PC-9 (cell line): ENCODE results near the gene SYNJ1. TPM values are rescaled to one million over a fixed set of nuclear protein-coding genes. Genes with fewer than 3 reads are reported as not detected.

Source experiments
- BruUV-seq: library from RNA; stranded (reverse); fragments of 400-500 nt; replicated peaks from 2 replicates; lab custom pipeline; 2021; lab: Mats Ljungman, UMichigan
- CTCF ChIA-PET: fragments of 300-600 bp; sonication (Branson Sonifier 250); formaldehyde crosslinking; loops from one replicate; lab custom pipeline; 2022; ENCODE audit warnings: antibody characterized with exemption; lab: Charles Lee
- POLR2A ChIA-PET: fragments of 300-600 bp; sonication (Branson Sonifier 250); formaldehyde crosslinking; loops from one replicate; lab custom pipeline; 2022; ENCODE audit warnings: antibody characterized with exemption; ENCODE audit not compliant: unreplicated experiment; lab: Charles Lee
- DNase-seq, 2 experiments: peaks; one replicate each; pipeline versions ENCODE4 v3.0.0 to v3.0.0-alpha.2; 2015 to 2022; ENCODE audit warnings: mixed read lengths in 1 of 2
- H2AFZ ChIP-seq: fragments of 200-600 bp; sonication (generic); 2 replicates; pipeline ENCODE4 v1.8.1; 2017; ENCODE audit warnings: antibody characterized with exemption
- H3F3A ChIP-seq: fragments of 200-600 bp; sonication (generic); 2 replicates; pipeline ENCODE4 v1.8.1; 2017; ENCODE audit warnings: antibody characterized with exemption, mild to moderate bottlenecking, low read depth; ENCODE audit not compliant: insufficient read depth
- H3K27ac ChIP-seq: fragments of 200-600 bp; sonication (generic); 2 replicates; pipeline ENCODE4 v1.6.1; 2016; ENCODE audit warnings: mixed run types
- H3K27me3 ChIP-seq: fragments of 200-600 bp; sonication (generic); 2 replicates; pipeline ENCODE4 v1.6.1; 2016; ENCODE audit warnings: low read depth, mixed run types; ENCODE audit not compliant: insufficient read depth
- H3K36me3 ChIP-seq: fragments of 200-600 bp; sonication (generic); 2 replicates; pipeline ENCODE4 v1.6.1; 2016; ENCODE audit warnings: low read depth, mixed run types
- H3K4me1 ChIP-seq: fragments of 200-600 bp; sonication (generic); replicated peaks from 2 replicates; pipeline ENCODE4 v1.6.1; 2016; ENCODE audit warnings: mixed run types; ENCODE audit not compliant: insufficient read depth
- H3K4me2 ChIP-seq: fragments of 200-600 bp; sonication (generic); 2 replicates; pipeline ENCODE4 v1.6.1; 2017; ENCODE audit warnings: mixed run types
- H3K4me3 ChIP-seq: fragments of 200-600 bp; sonication (generic); 2 replicates; pipeline ENCODE4 v1.6.1; 2016; ENCODE audit warnings: mixed run types
- H3K79me2 ChIP-seq: fragments of 200-600 bp; sonication (generic); 2 replicates; pipeline ENCODE4 v1.6.1; 2017; ENCODE audit warnings: low read depth, mixed run types
- H3K9me2 ChIP-seq: fragments of 200-600 bp; sonication (generic); 2 replicates; pipeline ENCODE4 v1.8.1; 2017; ENCODE audit warnings: mild to moderate bottlenecking; ENCODE audit not compliant: insufficient read depth
- H3K9me3 ChIP-seq: fragments of 200-600 bp; sonication (generic); 2 replicates; pipeline ENCODE4 v1.8.1; 2016; ENCODE audit warnings: low read depth; ENCODE audit not compliant: insufficient read depth
- H4K20me1 ChIP-seq: fragments of 200-600 bp; sonication (generic); 2 replicates; pipeline ENCODE4 v1.8.1; 2017; ENCODE audit not compliant: insufficient read depth
- EZH2 ChIP-seq: fragments of 200-600 bp; sonication (generic); IDR thresholded peaks from 2 replicates; pipeline ENCODE4 v1.8.0; 2017; ENCODE audit warnings: antibody characterized with exemption, low read depth
- intact Hi-C: fragments of 100-400 bp; cut with micrococcal nuclease; formaldehyde crosslinking; loops from one replicate; pipeline ENCODE4 v1.10.0; 2022; ENCODE audit not compliant: unreplicated experiment
- total RNA-seq: library from RNA; stranded (reverse); gene quantifications from 2 replicates; pipeline ENCODE4 v1.2.3, GENCODE V29; 2021
- TF ChIP-seq, protein P1 (sequence below): fragments of 200-600 bp; sonication (generic); conservative IDR thresholded peaks from 2 replicates; pipeline ENCODE4 v1.6.1; 2017; ENCODE audit warnings: mixed run types, antibody characterized with exemption, mild to moderate bottlenecking, moderate library complexity

Gene SYNJ1
- total RNA-seq, 1 experiment from 2014 or later: 4.8 TPM

DNA sequence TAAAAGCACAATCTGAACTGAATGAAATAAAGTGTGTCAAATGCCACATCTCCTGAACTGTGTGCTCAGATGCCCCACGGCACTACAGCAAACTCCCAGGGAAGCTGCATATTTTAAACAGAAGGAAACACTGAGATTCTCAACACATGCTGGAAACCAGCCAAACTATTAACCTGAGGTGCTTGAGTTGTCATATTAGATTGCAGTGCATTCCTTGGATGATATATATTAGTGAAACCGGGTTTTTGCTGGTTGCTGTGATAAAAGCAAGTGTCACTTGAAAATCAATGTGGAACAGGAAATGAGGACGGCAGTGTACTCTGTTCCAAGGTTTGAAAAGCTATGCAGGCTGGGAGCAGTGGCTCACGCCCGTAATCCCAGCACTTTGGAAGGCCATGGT is 8.7 kb downstream of the SYNJ1 start:
- H3K4me2 ChIP-seq: no peak overlapping the region
- no peak for DNase-seq
- no peak for TF ChIP-seq EZH2
- TF ChIP-seq, protein P1, sequence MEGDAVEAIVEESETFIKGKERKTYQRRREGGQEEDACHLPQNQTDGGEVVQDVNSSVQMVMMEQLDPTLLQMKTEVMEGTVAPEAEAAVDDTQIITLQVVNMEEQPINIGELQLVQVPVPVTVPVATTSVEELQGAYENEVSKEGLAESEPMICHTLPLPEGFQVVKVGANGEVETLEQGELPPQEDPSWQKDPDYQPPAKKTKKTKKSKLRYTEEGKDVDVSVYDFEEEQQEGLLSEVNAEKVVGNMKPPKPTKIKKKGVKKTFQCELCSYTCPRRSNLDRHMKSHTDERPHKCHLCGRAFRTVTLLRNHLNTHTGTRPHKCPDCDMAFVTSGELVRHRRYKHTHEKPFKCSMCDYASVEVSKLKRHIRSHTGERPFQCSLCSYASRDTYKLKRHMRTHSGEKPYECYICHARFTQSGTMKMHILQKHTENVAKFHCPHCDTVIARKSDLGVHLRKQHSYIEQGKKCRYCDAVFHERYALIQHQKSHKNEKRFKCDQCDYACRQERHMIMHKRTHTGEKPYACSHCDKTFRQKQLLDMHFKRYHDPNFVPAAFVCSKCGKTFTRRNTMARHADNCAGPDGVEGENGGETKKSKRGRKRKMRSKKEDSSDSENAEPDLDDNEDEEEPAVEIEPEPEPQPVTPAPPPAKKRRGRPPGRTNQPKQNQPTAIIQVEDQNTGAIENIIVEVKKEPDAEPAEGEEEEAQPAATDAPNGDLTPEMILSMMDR: no peak
- no TSS peak for BruUV-seq
- H3K4me1 ChIP-seq: no peaks in the 10 kb centered on the region
- POLR2A ChIA-PET: no interaction called here
- CTCF ChIA-PET: no interaction called here
- H4K20me1 ChIP-seq: no peaks in the 10 kb centered on the region
- no peaks in the 10 kb centered on the region for H3K9me2 ChIP-seq
- no peaks in the 10 kb centered on the region for H3K9me3 ChIP-seq
- H3K36me3 ChIP-seq: no peaks in the 10 kb centered on the region
- H2AFZ ChIP-seq: no peak overlapping the region
- no peak overlapping the region for H3K4me3 ChIP-seq
- no peaks in the 10 kb centered on the region for H3K27me3 ChIP-seq
- H3K79me2 ChIP-seq: no peaks in the 10 kb centered on the region
- no peak overlapping the region for H3K27ac ChIP-seq
- no peaks in the 10 kb centered on the region for H3F3A ChIP-seq
- intact Hi-C loops: no loop called here

DNA sequence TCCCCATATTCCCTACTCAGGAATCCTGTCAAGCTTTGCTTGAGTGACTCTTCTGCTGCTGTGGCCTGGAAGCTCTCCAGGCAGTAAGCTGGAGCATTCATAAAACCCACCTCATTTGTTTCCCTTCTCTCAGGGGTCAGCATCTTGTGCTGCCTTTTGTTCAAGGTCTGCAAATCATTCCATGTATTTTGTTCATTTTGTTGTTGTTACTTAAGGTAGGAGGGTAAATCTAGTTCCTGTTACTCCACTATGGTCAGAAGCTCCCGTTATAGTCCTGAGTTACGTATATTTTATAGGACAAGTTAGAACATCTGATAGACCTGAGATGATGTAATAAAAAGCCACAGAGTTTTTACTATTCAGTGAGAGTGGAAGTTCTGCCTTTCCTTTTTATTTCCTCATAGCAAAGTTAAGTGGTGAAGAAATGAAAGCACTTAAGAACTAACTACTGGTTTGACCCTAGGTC is 9.9 kb downstream of the SYNJ1 start:
- Histone ChIP-seq H3K4me1 (no peaks in the 10 kb centered on the region), H3K9me2 (no peaks in the 10 kb centered on the region), H2AFZ (no peak overlapping the region), H3K9me3 (no peaks in the 10 kb centered on the region), H3K27ac (no peak overlapping the region), H3K4me2 (no peak overlapping the region), H3F3A (no peaks in the 10 kb centered on the region), H3K36me3 (no peaks in the 10 kb centered on the region), H4K20me1 (no peaks in the 10 kb centered on the region), H3K79me2 (no peaks in the 10 kb centered on the region), H3K27me3 (no peaks in the 10 kb centered on the region), H3K4me3 (no peak overlapping the region)
- intact Hi-C loops: no loop called here
- no TSS peak for BruUV-seq
- ChIA-PET POLR2A (no interaction called here), CTCF (interaction anchor here (0.5 kb wide), 1 partner anchor 607 kb away, joined by 3 read pairs; the partner anchor contains the start of gene IFNAR1)
- TF ChIP-seq, protein P1: no peak
- no peak for TF ChIP-seq EZH2
- no peak for DNase-seq

DNA sequence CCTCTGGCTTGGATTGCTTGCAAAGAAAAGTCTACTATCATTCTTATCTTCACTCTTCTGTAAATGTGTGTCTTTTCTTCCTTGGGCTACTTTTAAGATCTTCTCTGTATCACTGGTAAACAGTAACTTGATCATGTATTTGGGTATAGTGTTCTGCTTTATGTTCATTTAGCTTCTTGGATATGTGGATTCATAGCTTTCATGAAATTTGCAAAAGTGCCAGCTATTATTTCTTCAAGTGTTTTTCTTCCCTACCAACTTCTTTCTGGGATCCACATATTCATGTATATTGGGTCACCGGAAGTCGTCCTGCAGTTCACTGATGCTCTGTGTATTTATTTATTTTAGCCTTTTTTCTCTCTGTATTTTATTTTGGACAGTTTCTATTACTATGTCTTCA is 11.3 kb downstream of the SYNJ1 start:
- H3K27me3 ChIP-seq: no peaks in the 10 kb centered on the region
- no peak overlapping the region for H2AFZ ChIP-seq
- H3K4me2 ChIP-seq: no peak overlapping the region
- no peaks in the 10 kb centered on the region for H4K20me1 ChIP-seq
- H3K36me3 ChIP-seq: no peaks in the 10 kb centered on the region
- H3K9me2 ChIP-seq: no peaks in the 10 kb centered on the region
- ChIA-PET CTCF (no interaction called here), POLR2A (no interaction called here)
- no peak for DNase-seq
- no peak overlapping the region for H3K27ac ChIP-seq
- intact Hi-C loops: no loop called here
- no peaks in the 10 kb centered on the region for H3K4me1 ChIP-seq
- no peak overlapping the region for H3K4me3 ChIP-seq
- BruUV-seq: no TSS peak
- H3F3A ChIP-seq: no peaks in the 10 kb centered on the region
- H3K79me2 ChIP-seq: no peaks in the 10 kb centered on the region
- no peaks in the 10 kb centered on the region for H3K9me3 ChIP-seq
- TF ChIP-seq, protein P1: no peak
- no peak for TF ChIP-seq EZH2
